OCI-LY7 (cell line): ENCODE measurements around the gene ZHX3.

Experiments used
- EZH2phosphoT487 ChIP-seq: fragments of 200-600 bp; sonication (generic); IDR thresholded peaks from 2 replicates; pipeline ENCODE4 v1.6.1; 2018; ENCODE audit warnings: low read depth, borderline replicate concordance, mild to moderate bottlenecking, mixed run types, antibody characterized with exemption, low read length, moderate library complexity, mixed read lengths
- TF ChIP-seq, protein P1 (sequence below): fragments of 200-600 bp; sonication (generic); conservative IDR thresholded peaks from 2 replicates; pipeline ENCODE4 v1.5.1; 2014; ENCODE audit warnings: mild to moderate bottlenecking, antibody characterized with exemption, low read length, moderate library complexity, mixed read lengths

DNA sequence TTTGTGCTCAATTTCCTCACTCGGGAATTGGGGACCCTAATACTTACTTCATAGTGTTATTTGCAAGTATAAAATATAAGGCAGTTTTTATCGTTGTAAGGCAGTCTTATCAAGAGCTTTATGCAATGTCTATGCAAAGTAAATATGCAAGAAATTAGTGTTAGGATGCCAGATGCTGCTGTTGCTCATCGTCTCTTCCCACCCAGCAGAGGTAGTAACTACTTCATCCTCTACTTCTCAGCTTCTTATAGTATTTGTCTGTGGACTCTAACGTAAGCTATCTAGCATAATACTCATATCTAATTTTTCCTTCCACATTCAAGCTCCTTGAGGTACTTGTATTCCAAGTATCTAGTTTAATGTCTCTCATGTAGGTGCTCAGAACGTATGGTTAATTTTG is 168.6 kb downstream of the ZHX3 start:
- TF ChIP-seq, protein P1, sequence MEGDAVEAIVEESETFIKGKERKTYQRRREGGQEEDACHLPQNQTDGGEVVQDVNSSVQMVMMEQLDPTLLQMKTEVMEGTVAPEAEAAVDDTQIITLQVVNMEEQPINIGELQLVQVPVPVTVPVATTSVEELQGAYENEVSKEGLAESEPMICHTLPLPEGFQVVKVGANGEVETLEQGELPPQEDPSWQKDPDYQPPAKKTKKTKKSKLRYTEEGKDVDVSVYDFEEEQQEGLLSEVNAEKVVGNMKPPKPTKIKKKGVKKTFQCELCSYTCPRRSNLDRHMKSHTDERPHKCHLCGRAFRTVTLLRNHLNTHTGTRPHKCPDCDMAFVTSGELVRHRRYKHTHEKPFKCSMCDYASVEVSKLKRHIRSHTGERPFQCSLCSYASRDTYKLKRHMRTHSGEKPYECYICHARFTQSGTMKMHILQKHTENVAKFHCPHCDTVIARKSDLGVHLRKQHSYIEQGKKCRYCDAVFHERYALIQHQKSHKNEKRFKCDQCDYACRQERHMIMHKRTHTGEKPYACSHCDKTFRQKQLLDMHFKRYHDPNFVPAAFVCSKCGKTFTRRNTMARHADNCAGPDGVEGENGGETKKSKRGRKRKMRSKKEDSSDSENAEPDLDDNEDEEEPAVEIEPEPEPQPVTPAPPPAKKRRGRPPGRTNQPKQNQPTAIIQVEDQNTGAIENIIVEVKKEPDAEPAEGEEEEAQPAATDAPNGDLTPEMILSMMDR = no peak
- TF ChIP-seq EZH2phosphoT487 = no peak
